ENCODE results near the gene STRIP2.

Gene STRIP2

GRCh38 chr7:129489491-129489890 lies 55.3 kb downstream of the STRIP2 start:
- TF ChIP-seq, protein P1, sequence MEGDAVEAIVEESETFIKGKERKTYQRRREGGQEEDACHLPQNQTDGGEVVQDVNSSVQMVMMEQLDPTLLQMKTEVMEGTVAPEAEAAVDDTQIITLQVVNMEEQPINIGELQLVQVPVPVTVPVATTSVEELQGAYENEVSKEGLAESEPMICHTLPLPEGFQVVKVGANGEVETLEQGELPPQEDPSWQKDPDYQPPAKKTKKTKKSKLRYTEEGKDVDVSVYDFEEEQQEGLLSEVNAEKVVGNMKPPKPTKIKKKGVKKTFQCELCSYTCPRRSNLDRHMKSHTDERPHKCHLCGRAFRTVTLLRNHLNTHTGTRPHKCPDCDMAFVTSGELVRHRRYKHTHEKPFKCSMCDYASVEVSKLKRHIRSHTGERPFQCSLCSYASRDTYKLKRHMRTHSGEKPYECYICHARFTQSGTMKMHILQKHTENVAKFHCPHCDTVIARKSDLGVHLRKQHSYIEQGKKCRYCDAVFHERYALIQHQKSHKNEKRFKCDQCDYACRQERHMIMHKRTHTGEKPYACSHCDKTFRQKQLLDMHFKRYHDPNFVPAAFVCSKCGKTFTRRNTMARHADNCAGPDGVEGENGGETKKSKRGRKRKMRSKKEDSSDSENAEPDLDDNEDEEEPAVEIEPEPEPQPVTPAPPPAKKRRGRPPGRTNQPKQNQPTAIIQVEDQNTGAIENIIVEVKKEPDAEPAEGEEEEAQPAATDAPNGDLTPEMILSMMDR (IDR thresholded peaks at IDR 0.05; ENCODE audit: extremely low read depth, missing control alignments) = no peak

DNA sequence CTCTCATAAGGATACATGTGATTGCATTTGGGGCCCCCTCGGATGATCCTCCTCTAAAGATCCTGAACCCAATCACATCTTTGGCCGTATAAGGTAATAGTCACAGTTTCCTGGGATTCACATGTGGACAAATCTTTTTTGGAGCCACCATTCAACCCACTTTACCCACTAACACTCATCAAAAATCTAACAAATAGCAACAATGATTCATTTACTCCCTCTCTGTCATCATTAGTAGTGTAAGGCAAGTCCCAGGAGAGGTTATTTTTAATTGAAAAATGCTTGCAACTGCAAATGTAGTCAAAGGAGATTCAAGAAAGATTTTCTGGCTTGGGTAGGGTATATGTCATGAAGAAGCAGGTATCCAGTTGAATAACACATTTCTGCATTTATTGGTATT lies 58.2 kb downstream of the STRIP2 start:
- DNase-seq (ENCODE audit: low spot score) = no peak
- TF ChIP-seq, protein P1 (IDR thresholded peaks at IDR 0.05; ENCODE audit: extremely low read depth, missing control alignments) = no peak

More at GRCh38 chr7:129489491-129489890, 55.3 kb downstream of the STRIP2 start:
- DNase-seq (ENCODE audit: low spot score) = no peak

GRCh38 chr7:129493555-129493954 lies 59.3 kb downstream of the STRIP2 start:
- TF ChIP-seq, protein P1 (IDR thresholded peaks at IDR 0.05; ENCODE audit: extremely low read depth, missing control alignments) = no peak
- DNase-seq (ENCODE audit: low spot score) = no peak

GRCh38 chr7:129494041-129494440 lies 59.8 kb downstream of the STRIP2 start:
- no peak for DNase-seq (ENCODE audit: low spot score)

DNA sequence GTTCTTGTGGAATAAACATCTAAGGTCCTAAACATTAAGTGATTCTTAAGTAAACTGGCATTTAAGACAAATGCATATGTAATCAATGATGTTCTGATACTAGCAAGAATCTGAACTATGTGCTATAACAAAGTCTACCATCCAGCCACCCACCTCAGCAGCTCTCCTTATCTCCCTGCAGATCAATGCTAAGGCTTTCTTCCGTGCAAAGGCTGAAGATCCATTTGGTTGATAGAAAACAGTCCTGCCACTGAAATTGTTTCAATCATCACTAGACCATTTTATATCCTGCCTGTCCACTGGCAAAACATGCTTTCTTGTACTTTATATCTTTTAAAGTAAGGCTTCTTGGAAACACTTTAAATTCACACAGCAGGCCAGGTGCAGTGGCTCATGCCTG lies 61.8 kb downstream of the STRIP2 start:
- no peak for DNase-seq (ENCODE audit: low spot score)
- TF ChIP-seq, protein P1 (IDR thresholded peaks at IDR 0.05; ENCODE audit: extremely low read depth, missing control alignments) = no peak

More at GRCh38 chr7:129494041-129494440, 59.8 kb downstream of the STRIP2 start:
- TF ChIP-seq, protein P1 (IDR thresholded peaks at IDR 0.05; ENCODE audit: extremely low read depth, missing control alignments) = no peak

DNA sequence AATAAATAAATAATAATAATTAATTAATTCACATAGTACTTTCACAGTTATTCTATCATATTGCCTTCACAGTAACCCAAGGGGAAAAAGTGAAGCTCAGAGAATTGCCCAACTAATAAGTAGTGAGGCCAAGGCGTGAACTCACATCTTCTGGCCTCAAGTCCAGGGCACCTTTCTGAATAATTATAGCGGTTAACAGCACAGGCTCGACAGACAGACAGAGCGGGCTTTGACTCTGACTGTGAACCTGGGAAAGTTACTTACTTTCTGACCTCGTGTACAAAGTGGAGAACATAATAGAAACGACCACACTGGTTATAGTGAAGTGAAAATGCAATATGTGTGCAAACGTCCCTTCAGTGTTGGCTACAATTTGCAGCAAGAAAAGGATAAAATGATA lies 62.4 kb downstream of the STRIP2 start:
- no peak for DNase-seq (ENCODE audit: low spot score)
- TF ChIP-seq, protein P1 (IDR thresholded peaks at IDR 0.05; ENCODE audit: extremely low read depth, missing control alignments) = no peak

DNA sequence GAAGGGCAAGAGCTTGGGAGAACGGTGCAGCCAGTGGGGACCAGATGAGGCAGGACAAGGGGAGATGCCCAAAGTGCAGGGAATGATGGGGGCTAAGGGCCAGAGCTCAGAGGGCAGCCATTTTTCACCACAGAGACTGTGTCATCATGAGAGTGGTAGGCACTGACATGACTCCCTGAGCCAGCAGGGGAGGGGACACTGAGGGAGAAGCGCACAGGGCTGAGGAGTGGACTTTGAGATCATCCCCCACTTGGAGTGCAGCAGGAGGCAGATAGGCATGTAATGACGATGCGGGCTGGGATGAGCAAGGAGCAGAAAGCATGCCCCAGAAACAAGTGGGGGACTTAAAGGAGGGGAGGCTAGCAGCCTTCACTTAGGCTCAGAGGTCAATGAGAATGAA lies 62.9 kb downstream of the STRIP2 start:
- TF ChIP-seq, protein P1 (IDR thresholded peaks at IDR 0.05; ENCODE audit: extremely low read depth, missing control alignments) = no peak
- no peak for DNase-seq (ENCODE audit: low spot score)
